GOT3 (cell line): Measurements from ENCODE around the gene MATK.

Experiments
- DNase-seq: peaks from one replicate; lab custom pipeline; 2025; ENCODE audit warnings: mixed read lengths; lab: John Stamatoyannopoulos, UW

Gene MATK

GRCh38 chr19:3814648-3815047 lies 28.5 kb upstream of the MATK start:
- no peak for DNase-seq

DNA sequence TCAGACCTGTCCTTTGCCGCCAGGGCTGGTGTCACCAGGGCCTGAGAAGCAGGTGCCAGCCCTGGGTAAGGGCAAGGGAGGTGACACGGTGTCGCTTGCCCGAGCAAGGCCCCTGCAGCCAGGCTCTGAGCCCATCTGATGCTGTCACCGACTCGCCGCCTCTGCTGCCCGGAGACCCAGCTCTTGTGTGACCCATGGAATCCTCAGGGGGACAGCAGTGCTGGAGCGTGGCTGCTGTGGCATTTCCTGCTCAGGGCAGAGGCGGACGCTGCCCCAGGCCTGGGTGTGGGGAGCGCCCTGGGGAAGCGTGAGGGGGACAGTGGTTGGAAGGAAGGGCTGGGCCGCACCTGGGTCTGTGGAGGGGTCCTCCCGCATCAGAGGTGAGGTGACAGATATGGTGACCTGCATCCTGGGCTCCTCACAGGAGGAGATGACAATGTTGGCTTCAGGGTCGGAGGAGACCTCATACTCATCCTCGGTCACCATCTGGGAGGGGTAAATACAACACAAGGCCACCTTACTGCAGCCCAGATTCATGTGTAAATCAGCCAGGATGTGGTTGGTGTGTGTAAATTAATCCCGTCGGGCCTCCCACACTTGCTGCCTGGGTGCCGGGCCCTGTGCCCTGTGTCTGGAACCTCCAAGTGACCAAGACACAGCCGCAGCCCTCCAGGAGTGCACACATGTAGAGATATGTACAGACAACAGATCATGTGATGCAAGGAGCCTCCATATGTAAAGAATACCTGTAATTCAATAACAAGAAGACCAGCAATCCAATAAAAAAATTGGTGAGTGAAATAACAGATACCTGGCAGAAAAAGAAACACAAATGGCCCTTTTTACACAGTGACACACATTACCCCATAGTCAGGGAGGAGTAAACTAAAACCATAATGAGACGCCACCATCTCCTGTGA lies 27.6 kb upstream of the MATK start:
- no peak for DNase-seq

- DNase-seq: no peak
These were observed 24.7 kb upstream of the MATK start for GRCh38 chr19:3810708-3811355.

DNA sequence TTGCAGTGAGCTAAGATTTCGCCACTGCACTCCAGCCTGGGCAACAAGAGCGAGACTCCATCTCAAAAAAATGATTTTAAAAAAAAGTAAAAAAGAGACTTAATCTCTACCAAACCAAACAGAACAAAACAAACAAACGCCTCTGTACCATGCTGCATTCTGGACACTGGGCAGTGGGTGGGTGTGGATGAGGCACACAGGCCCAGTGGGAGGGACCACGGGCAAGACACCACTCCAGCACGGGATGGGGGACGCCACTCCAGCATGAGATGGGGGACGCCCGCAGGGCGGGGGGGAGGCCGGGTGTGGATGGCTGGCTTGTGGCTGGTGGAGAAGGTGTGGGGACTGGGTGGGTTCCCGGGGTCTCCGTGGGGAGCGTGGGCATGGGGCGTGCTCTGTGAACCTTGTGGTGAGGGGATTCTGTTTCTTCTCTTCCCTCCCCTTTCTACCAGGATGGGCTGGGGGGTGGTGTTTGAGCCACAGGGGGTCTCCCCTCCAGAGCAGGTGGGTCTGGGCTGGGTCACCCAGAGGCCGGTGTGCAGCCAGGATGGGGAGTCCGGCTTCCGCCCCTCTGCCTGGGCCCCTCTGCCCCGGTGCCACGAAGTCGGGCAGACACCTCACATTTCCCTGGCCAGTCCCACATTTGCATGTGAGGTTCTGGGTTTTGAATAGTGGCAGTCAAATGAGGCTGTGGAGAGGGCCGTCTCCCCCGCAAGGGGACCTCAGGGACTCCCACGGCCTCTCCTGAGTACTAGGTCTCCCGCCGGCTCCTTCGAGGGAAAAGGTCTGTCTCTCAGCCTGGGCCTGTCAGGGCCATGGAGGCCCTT lies 23.9 kb upstream of the MATK start:
- DNase-seq: no peak

- DNase-seq: no peak
These were observed 22.4 kb upstream of the MATK start for GRCh38 chr19:3808420-3809143.

DNA sequence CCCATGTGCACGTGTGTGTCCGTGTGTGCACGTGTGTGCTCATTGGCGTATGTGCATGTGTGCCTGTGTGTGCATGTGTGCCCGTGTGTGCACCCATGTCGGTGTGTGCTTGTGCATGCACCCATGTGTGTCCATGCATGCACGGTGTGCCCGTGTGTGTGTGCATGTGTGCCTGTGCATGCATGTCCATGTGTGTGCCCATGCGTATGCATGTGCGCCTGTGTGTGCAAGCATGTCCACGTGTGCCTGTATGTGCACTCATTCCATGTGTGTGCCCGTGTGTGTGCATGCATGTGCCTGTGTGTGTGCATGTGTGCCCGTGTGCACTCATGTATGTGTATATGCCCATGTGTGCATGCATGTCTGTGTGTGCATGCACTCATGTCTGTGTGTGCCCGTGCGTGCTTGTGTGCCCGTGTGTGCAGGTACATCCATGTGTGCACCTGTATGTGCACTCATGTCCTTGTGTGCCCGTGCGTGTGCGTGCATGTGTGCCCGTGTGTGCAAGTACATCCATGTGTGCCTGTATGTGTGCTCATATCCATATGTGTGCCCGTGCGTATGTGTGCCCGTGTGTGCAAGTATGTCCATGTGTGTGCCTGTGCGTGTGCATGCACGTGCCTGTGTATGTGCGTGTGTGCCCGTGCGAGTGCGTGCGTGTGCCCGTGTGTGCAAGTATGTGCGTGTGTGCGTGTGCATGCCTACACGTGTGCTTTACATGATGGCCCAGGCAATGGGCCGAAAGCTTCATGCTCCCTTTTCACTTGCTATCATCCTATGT lies 21.6 kb upstream of the MATK start:
- DNase-seq: no peak

- DNase-seq: no peak
These were observed 20.9 kb upstream of the MATK start for GRCh38 chr19:3807131-3807480.

DNA sequence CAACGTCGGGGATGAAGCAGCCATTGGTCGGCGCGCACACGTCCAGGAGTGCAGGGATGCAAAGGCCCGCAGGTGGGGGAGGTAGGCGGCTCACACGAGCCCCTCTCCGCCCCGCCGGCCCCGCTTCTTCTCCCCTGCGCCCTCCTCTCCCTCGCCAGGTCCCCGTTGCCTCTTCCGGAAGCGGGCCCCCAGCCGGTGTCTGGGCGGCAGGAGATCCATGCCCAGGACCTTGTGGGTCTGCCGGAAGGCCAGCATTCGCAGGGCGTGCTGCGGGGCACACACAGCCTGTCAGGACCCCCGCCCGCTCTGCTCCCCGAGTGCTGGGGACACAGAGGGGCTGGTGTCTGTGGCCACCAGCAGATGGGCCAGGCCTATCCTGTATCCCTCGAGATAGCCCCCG lies 19.7 kb upstream of the MATK start:
- no peak for DNase-seq

GRCh38 chr19:3804429-3804828 lies 18.2 kb upstream of the MATK start:
- no peak for DNase-seq

GRCh38 chr19:3803986-3804385 lies 17.8 kb upstream of the MATK start:
- DNase-seq: no peak

DNA sequence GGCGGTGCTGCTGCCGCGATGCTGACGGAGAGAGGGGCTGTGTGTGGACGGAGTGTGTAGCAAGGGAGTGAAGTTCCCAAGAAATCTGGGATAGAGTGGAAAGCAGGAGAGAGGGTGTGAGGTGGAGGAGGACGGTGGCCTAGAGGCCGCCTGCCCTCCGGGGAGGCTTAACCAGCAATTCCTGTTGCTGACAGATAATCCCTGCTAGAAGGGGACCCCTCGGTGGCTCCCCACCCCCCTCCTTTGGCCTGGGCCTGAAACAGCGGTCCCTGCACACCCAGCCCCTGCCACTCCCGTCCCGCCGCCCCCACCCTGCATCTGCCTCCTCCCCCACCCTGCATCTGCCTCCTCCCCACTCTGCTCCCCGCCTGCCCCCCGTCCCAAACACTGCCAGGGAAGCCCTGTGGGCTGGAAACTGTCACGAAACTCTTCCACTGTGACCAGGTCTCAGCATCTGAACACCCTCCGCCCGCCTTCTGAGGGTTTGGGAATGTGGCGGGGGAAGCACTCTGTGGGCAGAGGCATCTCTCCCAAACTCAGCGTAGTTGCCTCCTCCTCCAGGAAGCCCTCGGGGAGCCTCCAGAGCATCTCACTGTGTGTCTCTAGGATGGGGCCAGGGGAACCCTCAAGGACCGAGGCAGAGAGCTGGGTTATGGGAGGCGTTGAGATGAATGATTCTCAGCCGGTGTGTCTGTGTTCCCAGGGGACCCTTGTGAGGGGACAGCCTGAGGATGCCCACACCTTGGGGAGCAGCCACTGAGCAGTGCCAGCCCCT lies 17.1 kb upstream of the MATK start:
- no peak for DNase-seq

GRCh38 chr19:3801412-3802096 lies 15.4 kb upstream of the MATK start:
- no peak for DNase-seq

GRCh38 chr19:3800996-3801395 lies 14.8 kb upstream of the MATK start:
- DNase-seq: no peak

- no peak for DNase-seq
These were observed 12.0 kb upstream of the MATK start for GRCh38 chr19:3798137-3798536.

DNA sequence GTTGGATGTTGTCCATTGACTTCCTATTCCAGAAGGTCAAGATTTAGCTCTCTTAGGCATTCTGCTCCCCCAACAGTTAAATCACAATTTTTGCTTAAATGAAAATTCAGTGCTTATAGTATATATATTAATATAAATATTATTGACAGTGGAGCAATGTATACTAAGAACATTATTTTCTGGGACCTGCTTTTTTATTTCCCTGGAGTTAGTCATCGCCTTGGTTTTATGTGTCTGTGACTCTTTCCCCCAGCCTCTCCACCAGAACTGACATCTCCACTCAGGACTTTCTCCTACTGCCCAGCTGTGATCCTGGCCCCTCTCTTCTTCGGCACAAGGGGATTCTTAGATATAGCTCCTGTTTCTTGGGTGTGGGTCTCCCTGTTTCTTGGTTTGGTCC lies 10.2 kb upstream of the MATK start:
- DNase-seq: no peak

- no peak for DNase-seq
These were observed 7.6 kb upstream of the MATK start for GRCh38 chr19:3793799-3794198.

DNA sequence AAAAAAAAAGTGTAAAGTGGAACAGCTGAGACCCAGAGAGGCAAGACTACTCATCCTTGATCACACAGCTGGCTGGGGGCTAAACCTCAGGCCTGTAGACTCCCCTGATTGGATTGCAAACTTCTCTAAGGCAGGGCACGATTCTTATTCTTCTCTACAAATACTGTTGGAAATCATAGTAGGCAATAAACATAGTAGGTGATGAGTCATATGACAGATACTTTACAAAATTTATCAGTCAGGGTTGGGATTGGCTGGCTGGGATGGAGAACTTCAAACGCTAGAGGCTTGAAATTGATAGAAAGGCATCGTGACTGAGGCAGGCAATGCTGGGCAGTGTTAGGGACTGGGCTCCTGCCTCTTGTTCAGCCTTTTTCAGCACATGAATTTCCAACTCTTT lies 5.9 kb upstream of the MATK start:
- DNase-seq: no peak

DNA sequence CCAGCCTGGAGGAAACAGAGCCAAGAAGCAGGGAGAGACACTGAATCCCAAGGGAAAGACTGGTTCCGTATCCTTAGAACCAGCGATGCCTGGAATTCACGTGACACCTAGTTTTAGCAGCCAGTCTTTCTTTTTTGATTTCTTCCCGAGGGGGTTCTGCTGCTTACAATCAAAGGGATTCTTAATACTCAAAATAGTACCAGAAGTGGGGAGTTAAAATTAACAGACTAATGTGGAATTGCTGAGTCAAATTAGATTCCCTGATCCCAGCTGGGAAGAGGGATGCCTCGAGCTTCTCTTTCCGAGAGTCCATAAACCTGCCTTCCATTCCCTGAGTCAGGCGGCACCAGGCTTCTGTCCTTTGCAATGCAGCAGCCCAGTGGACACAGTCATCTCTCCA lies 4.8 kb upstream of the MATK start:
- no peak for DNase-seq

DNA sequence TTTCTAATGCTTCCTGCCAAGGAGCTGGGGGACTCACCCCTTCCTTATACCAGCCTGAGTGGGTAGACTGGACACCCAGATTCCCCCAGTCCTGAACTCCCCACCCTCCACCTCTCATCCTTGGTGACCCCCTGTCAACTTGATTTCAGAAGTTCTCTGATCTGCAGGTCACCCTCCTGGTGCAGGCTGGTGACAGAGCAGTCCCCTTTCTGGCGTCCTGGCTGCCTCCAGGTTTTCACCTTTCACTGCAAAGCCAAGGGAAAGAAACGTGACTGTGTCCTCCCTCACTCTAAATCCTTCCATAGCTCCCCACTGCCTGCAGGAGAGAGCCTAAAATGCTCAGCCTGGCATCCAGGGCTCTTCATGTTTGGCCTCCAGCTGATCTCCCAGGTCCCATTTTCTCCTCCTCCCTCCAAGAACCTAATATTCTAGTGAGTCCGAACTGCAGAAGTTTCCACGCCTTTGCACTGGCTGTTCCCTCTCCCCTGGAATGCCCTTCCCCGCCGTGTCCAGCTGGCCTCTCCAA lies 4.1 kb upstream of the MATK start:
- no peak for DNase-seq
